Kidney capillary endothelial cell (primary cell): ENCODE data around the gene SMAD9.

ENCODE experiments used
- DNase-seq: peaks from one replicate; pipeline ENCODE4 v3.0.0-alpha.2; 2018; ENCODE audit warnings: low spot score

Gene SMAD9

DNA sequence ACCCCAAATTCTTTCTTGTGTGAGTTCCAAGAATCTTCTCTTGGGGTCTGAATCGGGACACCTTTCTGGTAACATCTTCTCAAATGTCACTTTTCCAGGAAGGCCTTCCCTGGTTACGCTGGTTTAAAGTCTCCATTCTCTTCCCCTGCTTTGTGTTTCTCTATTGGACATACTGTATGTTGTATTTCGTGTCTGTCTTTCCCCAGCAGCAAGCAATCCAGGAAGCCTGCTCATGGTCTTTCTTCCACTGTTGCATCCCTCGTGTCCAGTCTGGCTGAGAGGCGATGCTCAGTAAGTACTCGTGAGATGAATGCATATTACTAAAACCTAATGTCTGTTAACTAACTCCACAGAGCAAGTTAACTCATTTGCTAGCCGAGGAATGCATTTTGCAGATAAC is 57.3 kb downstream of the SMAD9 start:
- DNase-seq = no peak

DNA sequence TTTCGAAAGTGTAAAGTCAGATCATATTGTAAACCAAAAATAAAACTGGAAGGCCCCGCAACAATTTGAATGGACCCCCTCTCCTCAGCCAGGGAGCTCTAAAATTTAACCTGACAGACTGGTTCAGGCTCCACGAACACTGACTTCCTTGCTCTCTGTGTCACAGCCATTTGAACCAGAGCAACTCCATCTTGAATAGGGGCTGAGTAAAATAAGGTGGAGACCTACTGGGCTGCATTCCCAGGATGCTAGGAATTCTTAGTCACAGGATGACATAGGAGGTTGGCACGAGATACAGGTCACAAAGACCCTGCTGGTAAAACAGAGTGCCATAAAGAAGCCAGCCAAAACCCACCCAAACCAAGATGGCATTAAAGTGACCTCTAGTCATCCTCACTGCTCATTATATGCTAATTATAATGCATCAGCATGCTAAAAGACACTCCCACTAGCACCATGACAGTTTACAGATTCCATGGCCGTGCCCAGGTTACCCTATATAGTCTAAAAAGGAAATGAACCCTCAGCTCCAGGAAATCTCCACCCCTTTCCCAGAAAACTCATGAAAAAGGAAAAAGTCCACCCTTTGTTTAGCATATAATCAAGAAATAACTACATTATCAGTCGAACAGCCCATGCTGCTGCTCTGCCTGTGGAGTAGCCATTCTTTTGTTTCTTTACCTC is 57.9 kb downstream of the SMAD9 start:
- DNase-seq = peak; percentile 61

DNA sequence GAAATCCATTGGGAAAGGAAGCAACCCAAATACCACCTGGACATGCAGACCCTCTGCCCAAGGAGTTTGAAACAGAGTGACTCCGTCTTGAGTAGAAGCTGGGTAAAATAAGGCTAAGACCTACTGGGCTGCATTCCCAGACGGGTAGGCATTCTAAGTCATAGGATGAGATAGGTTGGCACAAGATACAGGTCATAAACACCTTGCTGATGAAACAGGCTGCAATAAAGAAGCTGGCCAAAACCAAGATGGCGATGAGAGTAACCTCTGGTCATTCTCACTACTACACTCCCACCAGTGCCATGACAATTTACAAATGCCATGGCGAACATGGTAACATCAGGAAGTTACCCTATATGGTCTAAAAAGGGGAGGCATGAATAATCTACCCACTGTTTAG is 60.8 kb downstream of the SMAD9 start:
- no peak for DNase-seq

DNA sequence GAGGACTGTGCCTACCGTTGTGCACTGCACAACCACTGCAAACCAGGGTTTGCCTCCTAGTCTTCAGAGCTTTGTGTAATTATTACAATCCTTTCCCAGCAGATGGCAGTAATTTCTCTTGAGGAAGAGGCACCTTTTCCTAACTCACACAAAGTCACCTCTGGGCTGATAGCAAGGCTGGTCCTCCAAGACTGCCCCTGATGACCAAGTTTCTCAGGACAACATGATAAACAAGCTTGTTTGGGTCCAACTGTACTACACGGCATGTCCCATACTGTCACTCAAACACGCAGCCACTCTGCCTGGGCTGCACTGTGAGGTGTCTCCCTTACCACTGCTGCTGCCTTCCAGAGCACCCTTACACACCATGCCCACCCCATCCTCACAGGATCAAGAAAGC is 61.7 kb downstream of the SMAD9 start:
- peak; percentile 71 for DNase-seq

DNA sequence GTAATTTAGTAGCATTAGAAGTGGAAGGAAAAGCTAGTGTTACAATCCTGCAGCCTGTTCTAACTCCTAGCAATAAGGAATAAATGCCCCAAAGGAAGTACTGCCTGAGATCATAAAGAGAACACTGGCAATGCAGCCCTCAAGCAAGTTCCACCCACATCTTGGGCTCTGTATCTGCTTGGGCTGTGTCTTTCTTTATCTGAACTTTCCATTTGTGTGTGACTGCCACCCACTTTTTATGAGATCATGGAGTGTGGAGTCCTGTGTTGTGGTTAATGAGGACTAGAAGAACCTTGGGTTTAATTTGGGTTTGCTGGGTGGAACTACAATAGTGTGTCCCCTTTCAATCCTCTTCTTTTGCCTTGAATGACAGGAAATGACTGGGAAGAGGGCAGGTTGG is 62.8 kb downstream of the SMAD9 start:
- DNase-seq = no peak

DNA sequence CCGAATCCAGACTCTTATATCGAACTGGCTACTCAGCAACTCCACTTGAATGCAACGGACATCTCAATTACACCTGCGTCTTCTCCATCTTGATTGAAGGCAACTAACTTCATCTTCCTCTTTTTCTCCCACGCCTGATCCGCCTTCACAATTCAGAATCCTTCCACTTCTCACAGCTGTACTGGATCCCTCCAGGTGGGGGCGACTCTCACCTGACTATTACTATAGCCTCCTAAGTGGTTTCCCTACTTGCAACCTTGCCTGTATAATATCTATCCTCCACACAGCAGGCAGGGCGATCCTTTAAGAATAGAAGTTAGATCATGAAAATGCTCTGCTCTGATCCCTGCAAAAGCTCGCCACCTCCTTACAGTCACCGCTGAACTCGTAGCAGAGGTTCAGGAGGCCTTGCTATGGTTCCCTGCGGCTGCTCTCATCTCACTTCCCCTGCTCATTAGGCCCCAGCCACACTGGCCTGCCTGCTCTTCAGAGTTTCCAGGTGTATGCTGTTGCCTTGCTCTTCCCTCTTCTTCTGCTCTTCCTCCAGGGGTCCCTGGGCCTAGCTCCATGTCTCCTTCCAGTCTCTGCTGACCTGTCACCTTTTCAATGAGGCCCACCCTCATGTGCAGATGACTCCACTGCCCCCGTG is 69.1 kb downstream of the SMAD9 start:
- DNase-seq = no peak

DNA sequence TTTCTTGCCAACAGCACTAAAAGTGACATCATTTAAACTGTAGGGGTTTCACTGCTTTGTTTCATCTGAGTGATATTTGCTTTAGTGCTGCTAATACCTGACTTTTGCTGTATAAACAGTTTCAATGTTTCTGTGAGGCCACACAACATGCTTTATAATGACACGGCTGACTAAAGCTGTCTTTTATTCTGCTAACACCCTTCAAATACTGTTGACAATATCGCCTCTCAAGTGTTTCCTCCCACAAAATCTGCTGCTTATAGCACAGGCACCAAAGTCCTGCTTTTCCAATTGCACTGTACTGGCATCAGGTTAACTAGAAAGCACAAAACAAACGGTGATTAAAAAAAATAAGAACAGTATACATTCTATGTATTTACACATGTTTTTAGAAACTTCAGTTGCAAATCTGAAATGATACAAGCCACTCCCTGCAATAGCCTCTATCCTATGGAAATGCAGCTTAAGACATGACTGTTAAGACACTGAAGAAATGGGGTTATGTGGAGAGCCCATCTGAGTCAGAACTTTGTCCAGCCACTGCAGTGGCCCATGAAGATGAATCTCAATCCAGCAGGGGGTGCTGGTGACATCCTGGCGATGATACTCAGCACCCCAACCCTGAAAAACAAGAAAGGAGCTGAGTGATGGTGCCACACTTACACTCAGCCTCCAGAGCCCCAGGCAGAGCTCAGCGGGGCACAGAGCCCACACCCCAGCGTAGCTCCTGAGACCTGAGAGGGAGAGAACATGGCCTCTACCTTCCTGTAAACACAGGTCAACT is 71.6 kb downstream of the SMAD9 start:
- DNase-seq = no peak

DNA sequence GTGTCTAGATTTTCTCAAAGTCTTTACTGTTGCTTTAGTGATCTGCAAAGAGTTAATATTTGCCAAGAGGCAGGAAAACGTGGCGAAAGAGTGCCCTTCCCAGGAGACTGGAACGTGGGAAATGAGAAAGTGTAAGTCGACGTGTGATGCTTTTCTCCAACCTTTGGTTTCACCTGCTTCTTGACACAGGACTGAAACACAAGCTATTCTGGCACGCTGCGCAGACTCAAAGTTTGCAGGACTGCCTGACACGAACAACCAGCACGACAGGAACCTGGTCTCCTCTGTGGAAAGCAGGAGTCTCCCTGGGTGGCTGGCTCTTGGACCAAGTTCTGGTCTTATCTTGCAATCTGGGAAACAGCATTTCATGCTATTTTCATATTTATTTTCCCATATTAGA is 72.4 kb downstream of the SMAD9 start:
- no peak for DNase-seq

DNA sequence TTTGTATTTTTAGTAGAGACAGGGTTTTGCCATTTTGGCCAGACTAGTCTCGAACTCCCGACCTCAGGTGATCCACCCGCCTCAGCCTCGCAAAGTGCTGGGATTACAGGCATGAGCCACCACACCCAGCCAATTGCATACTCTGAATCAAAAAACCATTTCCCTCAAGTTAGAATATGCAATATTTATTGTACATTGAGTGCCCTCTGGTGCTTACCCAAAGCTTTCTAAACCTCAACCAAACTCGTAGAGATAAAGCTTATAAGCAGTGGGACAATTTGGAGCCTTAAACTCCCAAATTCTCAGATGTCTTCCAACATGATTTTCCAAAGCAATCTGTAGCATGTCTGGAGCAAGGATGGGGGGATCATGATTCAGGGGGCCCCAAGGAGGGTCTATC is 78.6 kb downstream of the SMAD9 start:
- DNase-seq = no peak

DNA sequence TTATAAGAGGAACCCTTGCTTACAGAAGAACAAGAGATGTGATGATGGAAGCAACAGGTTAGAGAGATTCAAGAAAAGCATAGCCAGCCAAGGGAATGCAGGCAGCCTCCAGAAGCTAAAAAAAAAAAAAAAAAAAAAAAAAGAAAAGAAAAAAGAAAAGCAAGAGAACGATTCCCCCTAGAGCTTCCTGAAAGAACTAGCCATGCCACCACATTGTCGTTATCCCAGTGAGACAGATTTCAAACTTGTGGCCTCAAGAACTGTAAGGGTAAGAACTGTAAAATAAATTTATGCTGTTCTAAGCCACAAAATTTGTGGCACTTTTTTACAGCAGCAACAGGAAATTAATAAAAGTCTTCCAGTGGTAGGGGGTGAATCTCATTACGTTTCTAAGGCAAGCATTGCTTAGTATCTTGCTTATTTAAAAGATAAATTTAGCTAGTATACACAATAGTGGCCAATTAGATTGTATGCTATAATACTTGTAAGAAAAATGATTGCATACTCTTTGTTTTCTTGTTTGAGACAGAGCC is 79.3 kb downstream of the SMAD9 start:
- DNase-seq = no peak

DNA sequence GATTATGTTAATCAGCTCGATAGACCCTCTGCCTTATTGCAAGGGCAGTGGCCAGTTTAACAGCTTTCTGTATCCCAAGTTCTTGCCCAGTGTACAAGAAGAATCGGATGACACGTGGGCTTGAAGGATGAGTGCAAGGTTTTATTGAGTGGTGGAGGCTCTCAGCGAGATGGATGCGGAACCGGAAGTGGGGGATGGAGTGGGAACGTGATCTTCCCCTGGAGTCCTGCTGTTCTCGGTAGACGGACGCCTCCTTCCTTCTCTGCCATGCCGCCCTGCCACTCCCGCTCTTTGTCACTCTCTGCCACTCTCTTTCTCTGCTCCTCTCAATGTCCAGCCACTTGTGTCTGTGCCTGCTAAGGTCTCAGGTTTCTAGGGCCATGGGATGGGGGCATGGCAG is 80.1 kb downstream of the SMAD9 start:
- no peak for DNase-seq

DNA sequence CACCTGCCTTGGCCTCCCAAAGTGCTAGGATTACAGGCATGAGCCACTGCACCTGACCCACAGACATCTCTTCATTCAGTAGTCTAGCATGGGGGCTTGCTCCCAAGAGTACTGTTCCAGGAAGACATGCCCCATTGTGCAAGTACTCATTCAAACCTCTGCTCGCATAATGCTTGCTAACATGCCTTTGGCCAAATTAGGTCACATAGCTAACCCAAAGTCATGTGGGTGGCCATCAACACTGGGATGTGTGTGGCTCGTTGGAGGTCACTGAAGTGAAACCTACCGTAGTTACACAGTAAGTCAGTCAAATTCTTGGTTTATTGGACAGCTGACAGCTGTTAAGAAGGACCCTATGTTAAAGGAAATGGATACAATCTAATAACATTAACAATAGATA is 80.8 kb downstream of the SMAD9 start:
- no peak for DNase-seq

DNA sequence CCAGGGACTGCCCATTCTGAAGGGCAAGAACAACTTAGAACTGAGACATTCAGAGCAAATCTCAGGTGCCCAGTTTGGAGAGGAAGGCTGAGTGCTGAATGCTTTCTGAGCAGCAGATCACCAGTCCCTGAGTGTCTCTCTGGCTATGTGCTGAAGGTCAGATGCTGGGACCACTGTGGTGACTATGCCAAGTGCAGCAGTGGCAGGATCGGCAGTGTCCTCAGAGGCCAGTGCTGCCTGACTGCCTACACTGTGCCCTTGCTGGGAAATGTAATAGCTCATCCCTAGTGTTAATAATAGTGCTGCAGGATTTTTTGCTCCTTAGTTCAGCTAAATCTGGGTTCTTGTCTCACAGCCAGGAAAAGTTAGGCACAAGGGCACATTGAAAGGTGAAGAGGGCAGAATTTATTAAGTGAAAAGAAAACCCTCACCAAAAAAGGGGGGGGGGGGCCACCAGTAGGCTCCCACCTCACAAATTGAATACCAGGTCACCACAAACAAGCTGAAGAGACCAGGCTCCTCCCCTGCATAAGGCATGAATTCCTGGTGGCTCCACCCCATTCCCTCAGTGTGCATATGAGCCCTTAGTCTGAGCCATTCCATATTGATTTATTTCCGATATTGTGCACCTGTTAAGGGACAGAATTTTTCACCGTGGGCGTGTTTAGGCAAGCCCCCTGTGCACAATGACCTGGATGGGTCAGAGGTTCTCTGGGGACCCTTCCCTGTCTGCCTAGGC is 82.5 kb downstream of the SMAD9 start:
- no peak for DNase-seq

DNA sequence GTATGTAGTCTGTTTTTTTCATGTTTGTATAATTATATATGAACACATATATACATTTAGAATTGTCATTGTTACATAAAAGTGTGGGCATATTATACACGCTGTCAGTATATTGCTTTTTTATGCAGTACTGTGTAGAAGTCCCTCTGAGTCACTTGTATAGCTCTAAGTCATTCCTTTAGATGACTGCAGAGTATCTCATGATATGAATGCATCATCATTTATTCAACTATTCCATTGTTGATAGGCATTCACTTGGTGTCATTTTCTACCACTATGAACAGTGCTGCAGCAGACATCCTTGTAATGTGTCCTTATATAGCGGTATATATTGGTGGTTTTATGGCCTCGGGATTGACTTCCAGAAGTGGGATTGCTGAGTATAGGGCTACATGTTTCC is 85.7 kb downstream of the SMAD9 start:
- no peak for DNase-seq

DNA sequence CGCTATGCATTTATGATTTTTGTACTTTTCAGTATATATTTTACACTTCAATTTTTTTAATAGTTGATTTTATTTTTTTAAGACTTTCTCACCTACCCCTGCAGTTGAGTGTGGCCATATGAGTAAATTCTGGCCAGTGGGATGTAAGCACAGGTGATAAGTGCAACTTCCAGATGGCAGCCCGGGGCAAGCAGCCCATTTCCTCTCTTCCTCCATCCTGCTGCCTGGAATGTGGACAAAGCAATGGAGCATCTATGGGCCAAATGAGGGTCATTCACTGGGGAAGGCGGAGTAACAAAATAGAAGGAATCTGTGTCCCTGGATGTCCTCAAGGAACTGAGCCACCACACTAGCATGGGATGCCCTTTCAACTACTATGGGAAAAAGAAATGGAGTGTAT is 88.7 kb downstream of the SMAD9 start:
- DNase-seq = no peak

DNA sequence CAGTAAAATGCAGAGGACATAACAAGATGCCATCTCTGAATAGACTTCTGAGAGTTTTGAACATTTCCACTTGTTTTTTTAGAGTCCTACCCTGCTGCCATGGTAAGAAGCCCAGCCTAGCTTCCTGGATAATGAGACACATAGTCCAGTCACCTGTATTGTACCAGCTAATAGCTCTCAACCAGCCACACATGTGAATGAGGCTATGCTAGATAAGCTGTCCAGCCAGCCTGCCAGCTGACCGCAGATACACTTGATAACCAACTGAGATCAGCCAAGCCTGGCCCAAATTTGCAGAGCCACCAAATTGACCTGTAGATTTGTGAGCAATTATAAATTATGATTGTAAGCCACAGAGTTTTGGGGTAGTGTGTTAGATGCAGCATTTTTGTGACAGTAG is 90.3 kb downstream of the SMAD9 start:
- DNase-seq = no peak

DNA sequence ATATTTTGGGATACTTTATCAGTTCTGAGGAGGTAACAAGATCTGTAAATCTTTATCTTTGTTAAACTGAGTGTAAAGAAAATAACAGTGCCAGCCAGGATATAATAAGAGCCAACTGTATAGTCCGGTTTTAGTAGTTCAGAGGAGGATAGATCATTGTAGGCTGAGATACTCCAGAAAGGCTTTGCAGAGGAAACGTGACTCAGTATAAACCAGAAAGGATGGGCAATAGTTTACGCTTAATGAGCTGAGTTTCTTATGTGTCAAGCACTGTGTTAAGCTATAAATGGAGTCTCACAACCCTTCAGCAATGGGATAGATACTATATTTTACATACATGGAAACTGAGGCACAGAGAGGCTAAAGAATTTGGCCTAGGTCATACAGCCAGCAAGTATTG is 97.3 kb downstream of the SMAD9 start:
- DNase-seq = peak; percentile 56

DNA sequence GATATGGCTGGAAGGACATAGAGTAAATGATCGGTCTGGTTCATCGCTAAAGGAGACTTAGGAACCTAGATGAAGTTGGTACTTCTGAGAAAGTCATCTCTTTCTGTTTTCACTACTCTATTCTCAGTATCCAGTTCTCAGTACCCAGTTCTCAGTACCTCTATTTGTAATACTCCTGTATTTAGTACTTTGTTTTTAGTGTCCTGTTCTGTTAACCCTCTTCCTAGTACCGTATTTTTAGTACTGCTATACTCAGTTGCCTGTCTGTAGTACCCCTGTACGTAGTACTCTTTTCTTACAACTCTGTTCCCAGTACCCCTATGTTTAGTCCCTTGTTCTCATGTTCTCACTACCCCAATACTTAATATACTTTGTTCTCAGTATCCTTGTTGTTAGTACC is 99.8 kb downstream of the SMAD9 start:
- DNase-seq = no peak

DNA sequence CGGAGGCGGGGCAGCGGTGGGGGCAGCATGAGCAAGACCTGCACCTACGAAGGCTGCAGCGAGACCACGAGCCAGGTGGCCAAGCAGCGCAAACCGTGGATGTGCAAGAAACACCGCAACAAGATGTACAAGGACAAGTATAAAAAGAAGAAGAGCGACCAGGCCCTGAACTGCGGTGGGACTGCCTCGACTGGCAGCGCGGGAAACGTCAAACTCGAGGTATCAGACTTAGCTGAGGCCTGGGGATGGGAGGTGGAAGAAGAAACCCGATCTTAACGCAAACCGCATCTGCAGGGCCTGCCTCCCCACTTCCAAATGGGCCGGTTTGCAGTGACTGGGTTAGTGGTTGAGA is 100.3 kb downstream of the SMAD9 start:
- no peak for DNase-seq

DNA sequence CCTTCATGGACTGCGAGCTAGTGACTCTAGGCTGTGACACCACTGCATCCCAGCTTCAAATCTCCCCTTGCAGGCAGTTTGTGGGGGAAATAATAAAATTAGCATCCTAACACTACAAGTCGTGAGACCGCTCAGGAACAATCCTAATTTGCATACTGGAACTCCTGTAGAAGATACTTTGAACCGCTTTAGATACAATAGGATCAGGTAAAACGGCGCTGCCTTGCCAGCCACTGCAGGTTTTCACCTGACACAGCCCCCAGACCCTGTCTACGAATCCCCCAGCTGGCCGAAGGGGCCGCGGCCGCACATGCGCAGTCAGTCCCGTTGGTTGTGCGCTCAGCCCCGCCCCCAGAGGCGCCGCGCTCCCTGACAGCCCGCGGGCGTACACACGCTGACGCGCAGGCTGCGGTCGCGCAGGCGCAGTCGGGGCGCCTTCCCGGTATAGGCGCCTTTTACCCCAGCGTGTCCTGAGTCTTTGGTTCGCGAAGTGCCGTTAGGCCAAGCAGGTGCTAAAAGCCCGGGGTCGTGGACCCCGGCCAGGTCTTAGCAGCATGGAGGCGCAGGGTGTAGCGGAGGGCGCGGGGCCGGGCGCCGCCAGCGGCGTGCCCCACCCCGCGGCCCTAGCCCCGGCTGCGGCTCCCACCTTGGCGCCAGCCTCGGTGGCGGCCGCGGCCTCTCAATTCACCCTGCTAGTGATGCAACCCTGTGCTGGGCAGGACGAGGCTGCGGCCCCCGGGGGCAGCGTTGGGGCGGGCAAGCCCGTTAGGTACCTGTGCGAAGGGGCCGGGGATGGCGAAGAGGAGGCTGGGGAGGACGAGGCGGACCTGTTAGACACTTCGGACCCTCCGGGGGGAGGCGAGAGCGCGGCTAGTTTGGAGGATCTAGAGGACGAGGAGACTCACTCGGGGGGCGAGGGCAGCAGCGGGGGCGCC is 101.0 kb downstream of the SMAD9 start, which contains the start of gene RFXAP:
RFXAP (plus strand) TSS at position 419 of the 935 bp plus-strand sequence; CDS start at position 555, 136 bp downstream.
- peak; percentile 90 for DNase-seq
